ENCODE results near the gene GMPR.

Gene GMPR

DNA sequence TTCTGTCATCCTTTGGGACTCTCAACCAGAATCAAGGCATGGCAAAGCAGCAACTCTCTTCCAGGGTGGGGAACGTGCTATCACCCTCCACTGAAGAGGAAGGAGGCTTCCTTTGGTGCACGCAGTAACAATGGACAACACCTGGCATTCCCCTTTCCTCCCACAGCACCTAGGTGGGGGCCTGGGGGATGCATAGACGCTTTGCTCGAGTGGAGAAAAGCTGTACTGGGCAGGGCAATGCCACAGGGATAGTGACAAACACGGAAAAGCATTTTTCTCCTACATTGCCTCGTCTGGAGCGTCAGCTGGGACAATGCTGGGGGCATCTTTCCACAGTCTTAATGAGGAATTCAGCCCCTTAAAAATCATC is 82.9 kb downstream of the GMPR start:
- H4K91ac ChIP-seq (ENCODE audit: low read depth, low read length), result no peak overlapping the region
- no peak overlapping the region for H2BK12ac ChIP-seq (ENCODE audit: low read length)
- H2BK5ac ChIP-seq (ENCODE audit: low read depth, low read length, poor library complexity), result no peak overlapping the region
- H3K9me3 ChIP-seq (ENCODE audit: insufficient read depth, low read depth, low read length), result peaks cover 2% of the 10 kb centered on the region
- no peak overlapping the region for H2AK5ac ChIP-seq (ENCODE audit: low read length)
- no peak overlapping the region for H3K9ac ChIP-seq (ENCODE audit: low read length)
- no peak overlapping the region for H3K14ac ChIP-seq (ENCODE audit: low read length)
- no peaks in the 10 kb centered on the region for H3K27me3 ChIP-seq (ENCODE audit: insufficient read depth, low read length)
- H3K79me1 ChIP-seq (ENCODE audit: low read length), result peaks cover 4% of the 10 kb centered on the region
- H3K4me1 ChIP-seq (ENCODE audit: control insufficient read depth in 1 of 2, insufficient read depth in 2 of 2, low read length in 2 of 2), result peaks cover 12 to 15% of the 10 kb centered on the region in 2 experiments
- no peak overlapping the region for H3K18ac ChIP-seq (ENCODE audit: low read length)
- H4K12ac ChIP-seq (ENCODE audit: low read depth, low read length), result no peak overlapping the region
- H2AFZ ChIP-seq (ENCODE audit: insufficient read depth, low read length, poor library complexity), result no peak overlapping the region
- no peak overlapping the region for H4K8ac ChIP-seq (ENCODE audit: low read depth, low read length)
- no peak overlapping the region for H3K4ac ChIP-seq (ENCODE audit: low read depth, low read length)
- H3K36me3 ChIP-seq (ENCODE audit: control insufficient read depth in 1 of 2, insufficient read depth in 2 of 2, low read length in 2 of 2), result peaks cover 2% of the 10 kb centered on the region in 2 experiments
- no peak overlapping the region for H3K27ac ChIP-seq (ENCODE audit: low read depth, low read length)
- no peak for DNase-seq
- no CpG with 5 or more reads among the region's 7 CpGs for whole genome bisulfite sequencing (ENCODE audit: extremely low coverage, insufficient coverage, insufficient read length)
- no peaks in the 10 kb centered on the region for H3K79me2 ChIP-seq (ENCODE audit: control insufficient read depth, insufficient read depth, low read length, poor library complexity)
- H3K23ac ChIP-seq (ENCODE audit: low read length), result no peak overlapping the region
- H3K4me3 ChIP-seq (ENCODE audit: low read depth, low read length), result no peak overlapping the region
- no peak overlapping the region for H2BK120ac ChIP-seq (ENCODE audit: insufficient read depth, low read length, poor library complexity)
- H3K4me2 ChIP-seq (ENCODE audit: low read length), result no peak overlapping the region

- Histone ChIP-seq H3K4me3 (ENCODE audit: low read depth, low read length) (no peak overlapping the region), H3K23ac (ENCODE audit: low read length) (no peak overlapping the region), H3K36me3 (ENCODE audit: control insufficient read depth in 1 of 2, insufficient read depth in 2 of 2, low read length in 2 of 2) (peaks cover 6 to 7% of the 10 kb centered on the region in 2 experiments), H2BK12ac (ENCODE audit: low read length) (no peak overlapping the region), H3K27ac (ENCODE audit: low read depth, low read length) (no peak overlapping the region), H4K91ac (ENCODE audit: low read depth, low read length) (no peak overlapping the region), H2AFZ (ENCODE audit: insufficient read depth, low read length, poor library complexity) (no peak overlapping the region), H2BK120ac (ENCODE audit: insufficient read depth, low read length, poor library complexity) (no peak overlapping the region), H3K9ac (ENCODE audit: low read length) (no peak overlapping the region), H3K4me1 (ENCODE audit: control insufficient read depth in 1 of 2, insufficient read depth in 2 of 2, low read length in 2 of 2) (peaks cover 12 to 15% of the 10 kb centered on the region in 2 experiments), H3K79me1 (ENCODE audit: low read length) (peaks cover 4% of the 10 kb centered on the region), H2BK5ac (ENCODE audit: low read depth, low read length, poor library complexity) (no peak overlapping the region), H3K27me3 (ENCODE audit: insufficient read depth, low read length) (no peaks in the 10 kb centered on the region), H3K4me2 (ENCODE audit: low read length) (no peak overlapping the region), H3K79me2 (ENCODE audit: control insufficient read depth, insufficient read depth, low read length, poor library complexity) (no peaks in the 10 kb centered on the region), H3K18ac (ENCODE audit: low read length) (no peak overlapping the region), H3K14ac (ENCODE audit: low read length) (no peak overlapping the region), H3K9me3 (ENCODE audit: insufficient read depth, low read depth, low read length) (peaks cover 6% of the 10 kb centered on the region), H3K4ac (ENCODE audit: low read depth, low read length) (no peak overlapping the region), H4K8ac (ENCODE audit: low read depth, low read length) (no peak overlapping the region), H4K12ac (ENCODE audit: low read depth, low read length) (no peak overlapping the region), H2AK5ac (ENCODE audit: low read length) (no peak overlapping the region)
- no peak for DNase-seq
- no CpG with 5 or more reads among the region's 11 CpGs for WGBS (ENCODE audit: extremely low coverage, insufficient coverage, insufficient read length)
Observed at GRCh38 chr6:16321826-16322225, 83.4 kb downstream of the GMPR start.

GRCh38 chr6:16322666-16323312 is 84.4 kb downstream of the GMPR start:
- no peak overlapping the region for H4K91ac ChIP-seq (ENCODE audit: low read depth, low read length)
- DNase-seq, result peak; percentile 47 to 53
- H3K4me1 ChIP-seq (ENCODE audit: control insufficient read depth in 1 of 2, insufficient read depth in 2 of 2, low read length in 2 of 2), result peaks cover 12 to 15% of the 10 kb centered on the region in 2 experiments
- H3K4me2 ChIP-seq (ENCODE audit: low read length), result no peak overlapping the region
- H3K18ac ChIP-seq (ENCODE audit: low read length), result no peak overlapping the region
- H3K4ac ChIP-seq (ENCODE audit: low read depth, low read length), result no peak overlapping the region
- H3K79me1 ChIP-seq (ENCODE audit: low read length), result peaks cover 4% of the 10 kb centered on the region
- no peak overlapping the region for H2BK5ac ChIP-seq (ENCODE audit: low read depth, low read length, poor library complexity)
- H3K14ac ChIP-seq (ENCODE audit: low read length), result no peak overlapping the region
- H3K27me3 ChIP-seq (ENCODE audit: insufficient read depth, low read length), result no peaks in the 10 kb centered on the region
- no peak overlapping the region for H2AFZ ChIP-seq (ENCODE audit: insufficient read depth, low read length, poor library complexity)
- no peaks in the 10 kb centered on the region for H3K79me2 ChIP-seq (ENCODE audit: control insufficient read depth, insufficient read depth, low read length, poor library complexity)
- H4K12ac ChIP-seq (ENCODE audit: low read depth, low read length), result no peak overlapping the region
- no peak overlapping the region for H4K8ac ChIP-seq (ENCODE audit: low read depth, low read length)
- H3K9me3 ChIP-seq (ENCODE audit: insufficient read depth, low read depth, low read length), result peaks cover 8% of the 10 kb centered on the region
- H3K27ac ChIP-seq (ENCODE audit: low read depth, low read length), result no peak overlapping the region
- H3K23ac ChIP-seq (ENCODE audit: low read length), result no peak overlapping the region
- WGBS (ENCODE audit: extremely low coverage, insufficient coverage, insufficient read length), result no CpG with 5 or more reads among the region's 11 CpGs
- H2BK120ac ChIP-seq (ENCODE audit: insufficient read depth, low read length, poor library complexity), result no peak overlapping the region
- no peak overlapping the region for H2BK12ac ChIP-seq (ENCODE audit: low read length)
- H2AK5ac ChIP-seq (ENCODE audit: low read length), result no peak overlapping the region
- no peak overlapping the region for H3K4me3 ChIP-seq (ENCODE audit: low read depth, low read length)
- H3K36me3 ChIP-seq (ENCODE audit: control insufficient read depth in 1 of 2, insufficient read depth in 2 of 2, low read length in 2 of 2), result peaks cover 14 to 15% of the 10 kb centered on the region in 2 experiments
- H3K9ac ChIP-seq (ENCODE audit: low read length), result no peak overlapping the region

- Histone ChIP-seq H3K4me1 (ENCODE audit: control insufficient read depth in 1 of 2, insufficient read depth in 2 of 2, low read length in 2 of 2) (peaks cover 11 to 12% of the 10 kb centered on the region in 2 experiments), H2AFZ (ENCODE audit: insufficient read depth, low read length, poor library complexity) (no peak overlapping the region), H3K4ac (ENCODE audit: low read depth, low read length) (no peak overlapping the region), H2BK120ac (ENCODE audit: insufficient read depth, low read length, poor library complexity) (no peak overlapping the region), H2BK12ac (ENCODE audit: low read length) (no peak overlapping the region), H3K79me1 (ENCODE audit: low read length) (peaks cover 4% of the 10 kb centered on the region), H4K12ac (ENCODE audit: low read depth, low read length) (no peak overlapping the region), H3K79me2 (ENCODE audit: control insufficient read depth, insufficient read depth, low read length, poor library complexity) (no peaks in the 10 kb centered on the region), H3K4me3 (ENCODE audit: low read depth, low read length) (no peak overlapping the region), H3K27me3 (ENCODE audit: insufficient read depth, low read length) (no peaks in the 10 kb centered on the region), H2AK5ac (ENCODE audit: low read length) (no peak overlapping the region), H3K18ac (ENCODE audit: low read length) (no peak overlapping the region), H3K23ac (ENCODE audit: low read length) (no peak overlapping the region), H3K9ac (ENCODE audit: low read length) (no peak overlapping the region), H3K14ac (ENCODE audit: low read length) (no peak overlapping the region), H4K8ac (ENCODE audit: low read depth, low read length) (no peak overlapping the region), H2BK5ac (ENCODE audit: low read depth, low read length, poor library complexity) (no peak overlapping the region), H3K27ac (ENCODE audit: low read depth, low read length) (no peak overlapping the region), H3K36me3 (ENCODE audit: control insufficient read depth in 1 of 2, insufficient read depth in 2 of 2, low read length in 2 of 2) (peaks cover 16 to 17% of the 10 kb centered on the region in 2 experiments), H3K9me3 (ENCODE audit: insufficient read depth, low read depth, low read length) (peaks cover 10% of the 10 kb centered on the region), H3K4me2 (ENCODE audit: low read length) (no peak overlapping the region), H4K91ac (ENCODE audit: low read depth, low read length) (no peak overlapping the region)
- no peak for DNase-seq
- WGBS (ENCODE audit: extremely low coverage, insufficient coverage, insufficient read length), result no CpG with 5 or more reads among the region's 2 CpGs
Observed at GRCh38 chr6:16324184-16324583, 85.8 kb downstream of the GMPR start.

All from trophoblast cell (in vitro differentiated cells and primary cell).